H54 (cell line): ENCODE results near the gene MYPN.

Experiments used
- DNase-seq: peaks from one replicate; pipeline ENCODE4 v3.0.0; 2011; ENCODE audit warnings: low spot score, mixed read lengths; ENCODE audit not compliant: insufficient read length
- FAIRE-seq: peaks from 3 replicates; lab custom pipeline; 2011; peaks lifted over from hg19 to GRCh38; lab: Jason Lieb, UNC
- POLR2A ChIP-seq: IDR thresholded peaks from 2 replicates; pipeline ENCODE4 v1.6.1; 2011; ENCODE audit warnings: low read depth, mild to moderate bottlenecking, low read length

The MYPN gene

GRCh38 chr10:68082872-68083271 is 26.4 kb upstream of the MYPN start:
- TF ChIP-seq POLR2A, result no peak
- DNase-seq (no peak), FAIRE-seq (peak; percentile 97)

GRCh38 chr10:68083953-68084352 is 25.3 kb upstream of the MYPN start:
- FAIRE-seq (no peak), DNase-seq (no peak)
- TF ChIP-seq POLR2A, result no peak

- no peak for TF ChIP-seq POLR2A
- DNase-seq (no peak), FAIRE-seq (no peak)
These were observed 24.8 kb upstream of the MYPN start for GRCh38 chr10:68084469-68084868.

- TF ChIP-seq POLR2A, result no peak
- FAIRE-seq (peak; percentile 98), DNase-seq (no peak)
These were observed 23.3 kb upstream of the MYPN start for GRCh38 chr10:68086011-68086410.

- no peak for DNase-seq
- no peak for FAIRE-seq
- no peak for TF ChIP-seq POLR2A
These were observed 22.2 kb upstream of the MYPN start for GRCh38 chr10:68086910-68087684.

- TF ChIP-seq POLR2A, result no peak; the same call in 1 of the 2 replicates
- DNase-seq (no peak), FAIRE-seq (peak; percentile 91)
These were observed 21.4 kb upstream of the MYPN start for GRCh38 chr10:68087685-68088401.

GRCh38 chr10:68088740-68089139 is 20.5 kb upstream of the MYPN start:
- DNase-seq (no peak), FAIRE-seq (peak; percentile 91)
- TF ChIP-seq POLR2A, result no peak

GRCh38 chr10:68090586-68090985 is 18.7 kb upstream of the MYPN start:
- no peak for DNase-seq
- no peak for FAIRE-seq
- TF ChIP-seq POLR2A, result no peak

GRCh38 chr10:68092512-68092911 is 16.8 kb upstream of the MYPN start:
- FAIRE-seq (no peak), DNase-seq (no peak)
- no peak for TF ChIP-seq POLR2A

- DNase-seq, result no peak
- FAIRE-seq, result peak; percentile 94
- TF ChIP-seq POLR2A, result no peak
These were observed 14.1 kb upstream of the MYPN start for GRCh38 chr10:68095153-68095552.

GRCh38 chr10:68096913-68097516 is 12.3 kb upstream of the MYPN start:
- DNase-seq (peak; percentile 42), FAIRE-seq (peak; percentile 100)
- no peak for TF ChIP-seq POLR2A

GRCh38 chr10:68099736-68100135 is 9.6 kb upstream of the MYPN start:
- TF ChIP-seq POLR2A, result no peak
- DNase-seq (peak; percentile 31), FAIRE-seq (peak; percentile 99)

- FAIRE-seq, result no peak
- no peak for DNase-seq
- TF ChIP-seq POLR2A, result no peak
These were observed 8.2 kb upstream of the MYPN start for GRCh38 chr10:68101066-68101465.

- FAIRE-seq (peak; percentile 94), DNase-seq (no peak)
- TF ChIP-seq POLR2A, result no peak
These were observed 5.9 kb upstream of the MYPN start for GRCh38 chr10:68103261-68103878.
